PC-3 (cell line): ENCODE measurements around the gene VPS13C. TPM values are rescaled to one million over a fixed set of nuclear protein-coding genes. Genes with fewer than 3 reads are reported as not detected.

Source experiments
- ATAC-seq: fragments of 200-7000 bp; cut with Tn5 transposase; 2 replicates; pipeline ENCODE4 v1.9.1; 2020; ENCODE audit warnings: mild to moderate bottlenecking, moderate library complexity
- BruUV-seq: library from RNA; stranded (reverse); fragments of 400-500 nt; replicated peaks from 2 replicates; lab custom pipeline; 2021; lab: Mats Ljungman, UMichigan
- CTCF ChIA-PET: fragments of 300-600 bp; sonication (Branson Sonifier 250); formaldehyde crosslinking; loops from one replicate; lab custom pipeline; 2022; ENCODE audit warnings: antibody characterized with exemption; lab: Charles Lee
- POLR2A ChIA-PET: fragments of 300-600 bp; sonication (Branson Sonifier 250); formaldehyde crosslinking; loops from one replicate; lab custom pipeline; 2022; ENCODE audit warnings: antibody characterized with exemption; ENCODE audit not compliant: unreplicated experiment; lab: Charles Lee
- DNase-seq: peaks from one replicate; pipeline ENCODE4 v3.0.0-alpha.2; 2015
- H2AFZ ChIP-seq: fragments of 300-600 bp; sonication (generic); 2 replicates; pipeline ENCODE4 v1.6.0; 2016; ENCODE audit warnings: antibody characterized with exemption, low read length
- H3F3A ChIP-seq: fragments of 300-600 bp; sonication (generic); one replicate; pipeline ENCODE4 v1.6.0; 2017; ENCODE audit warnings: antibody characterized with exemption, low read length, control low read depth, mild to moderate bottlenecking; ENCODE audit not compliant: unreplicated experiment
- H3K27ac ChIP-seq: fragments of 300-600 bp; sonication (generic); 2 replicates; pipeline ENCODE4 v1.5.1; 2016; ENCODE audit warnings: mild to moderate bottlenecking, low read length
- H3K27me3 ChIP-seq: fragments of 300-600 bp; sonication (generic); 2 replicates; pipeline ENCODE4 v1.6.1; 2016; ENCODE audit warnings: low read length, mixed read lengths
- H3K36me3 ChIP-seq: fragments of 300-600 bp; sonication (generic); 2 replicates; pipeline ENCODE4 v1.6.1; 2016; ENCODE audit warnings: low read depth, mixed run types, low read length, mixed read lengths
- H3K4me1 ChIP-seq: fragments of 300-600 bp; sonication (generic); 2 replicates; pipeline ENCODE4 v1.5.1; 2016; ENCODE audit warnings: low read length; ENCODE audit not compliant: insufficient read depth
- H3K4me2 ChIP-seq: fragments of 300-600 bp; sonication (generic); 2 replicates; pipeline ENCODE4 v1.6.0; 2016; ENCODE audit warnings: low read length
- H3K4me3 ChIP-seq: fragments of 300-600 bp; sonication (generic); 2 replicates; pipeline ENCODE4 v1.5.1; 2016; ENCODE audit warnings: mild to moderate bottlenecking, low read length, mixed read lengths
- H3K79me2 ChIP-seq: fragments of 300-600 bp; sonication (generic); 2 replicates; pipeline ENCODE4 v1.6.1; 2017; ENCODE audit warnings: low read length, mixed read lengths
- H3K9ac ChIP-seq: fragments of 300-600 bp; sonication (generic); 2 replicates; pipeline ENCODE4 v1.6.0; 2016; ENCODE audit warnings: mild to moderate bottlenecking, low read length
- H3K9me2 ChIP-seq: fragments of 300-600 bp; sonication (generic); replicated peaks from 2 replicates; pipeline ENCODE4 v1.6.1; 2016; ENCODE audit warnings: mixed run types, low read length, mixed read lengths
- H3K9me3 ChIP-seq: fragments of 300-600 bp; sonication (generic); 2 replicates; pipeline ENCODE4 v1.6.1; 2016; ENCODE audit warnings: low read length, mixed read lengths
- H4K20me1 ChIP-seq: fragments of 300-600 bp; sonication (generic); 2 replicates; pipeline ENCODE4 v1.6.1; 2016; ENCODE audit warnings: low read length, mixed read lengths
- EZH2 ChIP-seq: fragments of 300-600 bp; sonication (generic); IDR thresholded peaks from one replicate; pipeline ENCODE4 v1.6.1; 2017; ENCODE audit warnings: antibody characterized with exemption, mild to moderate bottlenecking, low read length; ENCODE audit not compliant: unreplicated experiment
- EZH2phosphoT487 ChIP-seq: fragments of 300-600 bp; sonication (generic); IDR thresholded peaks from 2 replicates; pipeline ENCODE4 v1.6.1; 2018; ENCODE audit warnings: mild to moderate bottlenecking, antibody characterized with exemption, low read length, borderline replicate concordance
- intact Hi-C: fragments of 100-400 bp; cut with micrococcal nuclease; formaldehyde crosslinking; loops from 2 replicates; pipeline ENCODE4 v1.9.0; 2023
- total RNA-seq: library from RNA; depleted of rRNA; stranded (reverse); fragments of >200 nt; gene quantifications from 2 replicates; pipeline ENCODE4 v1.2.3, GENCODE V29; 2014
- TF ChIP-seq, protein P1 (sequence below): fragments of 300-600 bp; sonication (generic); conservative IDR thresholded peaks from 2 replicates; pipeline ENCODE4 v1.5.1; 2017; ENCODE audit warnings: antibody characterized with exemption, low read depth, mild to moderate bottlenecking, low read length

The VPS13C gene
- total RNA-seq, 1 experiment from 2014 or later: 11.4 TPM

DNA sequence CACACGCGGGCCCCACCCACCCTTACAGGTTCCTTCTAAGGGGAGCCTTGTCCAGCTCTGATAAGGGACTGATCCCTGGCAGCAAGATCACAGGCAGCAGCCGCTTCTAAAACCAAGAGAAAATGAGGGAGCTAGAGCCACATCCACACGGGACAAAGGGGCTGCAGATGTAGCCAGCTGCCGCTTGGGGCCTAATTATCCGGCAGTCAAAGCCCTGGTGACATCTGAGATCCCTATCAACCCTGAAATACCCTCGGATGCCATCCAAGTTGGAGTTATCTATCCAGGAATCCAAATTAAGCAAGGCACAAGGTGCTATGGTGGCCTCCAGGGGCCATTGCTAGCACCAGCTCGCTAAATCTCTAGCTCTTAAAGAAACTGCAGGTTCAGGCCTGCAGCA is 248.3 kb downstream of the VPS13C start:
- Histone ChIP-seq H3K4me1 (no peaks in the 10 kb centered on the region), H3K9ac (no peak overlapping the region), H3K36me3 (no peaks in the 10 kb centered on the region), H3K9me2 (no peaks in the 10 kb centered on the region), H3K27me3 (peaks cover 67% of the 10 kb centered on the region), H2AFZ (no peak overlapping the region), H3K9me3 (no peaks in the 10 kb centered on the region), H3K27ac (no peak overlapping the region), H3K4me3 (no peak overlapping the region), H3K79me2 (no peaks in the 10 kb centered on the region), H3F3A (no peaks in the 10 kb centered on the region), H4K20me1 (no peaks in the 10 kb centered on the region), H3K4me2 (no peak overlapping the region)
- ChIA-PET CTCF (no interaction called here), POLR2A (no interaction called here)
- DNase-seq (no peak), ATAC-seq (no peak)
- intact Hi-C loops: no loop called here
- no TSS peak for BruUV-seq
- TF ChIP-seq EZH2phosphoT487: no peak
- no peak for TF ChIP-seq EZH2
- TF ChIP-seq, protein P1, sequence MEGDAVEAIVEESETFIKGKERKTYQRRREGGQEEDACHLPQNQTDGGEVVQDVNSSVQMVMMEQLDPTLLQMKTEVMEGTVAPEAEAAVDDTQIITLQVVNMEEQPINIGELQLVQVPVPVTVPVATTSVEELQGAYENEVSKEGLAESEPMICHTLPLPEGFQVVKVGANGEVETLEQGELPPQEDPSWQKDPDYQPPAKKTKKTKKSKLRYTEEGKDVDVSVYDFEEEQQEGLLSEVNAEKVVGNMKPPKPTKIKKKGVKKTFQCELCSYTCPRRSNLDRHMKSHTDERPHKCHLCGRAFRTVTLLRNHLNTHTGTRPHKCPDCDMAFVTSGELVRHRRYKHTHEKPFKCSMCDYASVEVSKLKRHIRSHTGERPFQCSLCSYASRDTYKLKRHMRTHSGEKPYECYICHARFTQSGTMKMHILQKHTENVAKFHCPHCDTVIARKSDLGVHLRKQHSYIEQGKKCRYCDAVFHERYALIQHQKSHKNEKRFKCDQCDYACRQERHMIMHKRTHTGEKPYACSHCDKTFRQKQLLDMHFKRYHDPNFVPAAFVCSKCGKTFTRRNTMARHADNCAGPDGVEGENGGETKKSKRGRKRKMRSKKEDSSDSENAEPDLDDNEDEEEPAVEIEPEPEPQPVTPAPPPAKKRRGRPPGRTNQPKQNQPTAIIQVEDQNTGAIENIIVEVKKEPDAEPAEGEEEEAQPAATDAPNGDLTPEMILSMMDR: no peak

- Histone ChIP-seq H3K4me2 (no peak overlapping the region), H4K20me1 (no peaks in the 10 kb centered on the region), H3K36me3 (no peaks in the 10 kb centered on the region), H3K27me3 (peaks cover 78% of the 10 kb centered on the region), H3F3A (no peaks in the 10 kb centered on the region), H3K27ac (no peak overlapping the region), H3K4me1 (no peaks in the 10 kb centered on the region), H3K9me2 (no peaks in the 10 kb centered on the region), H3K79me2 (no peaks in the 10 kb centered on the region), H3K9ac (no peak overlapping the region), H2AFZ (no peak overlapping the region), H3K4me3 (no peak overlapping the region), H3K9me3 (no peaks in the 10 kb centered on the region)
- DNase-seq (no peak), ATAC-seq (no peak)
- intact Hi-C loops: no loop called here
- TF ChIP-seq EZH2: no peak
- TF ChIP-seq, protein P1: no peak
- no peak for TF ChIP-seq EZH2phosphoT487
- ChIA-PET POLR2A (no interaction called here), CTCF (no interaction called here)
- no TSS peak for BruUV-seq
These were observed 251.0 kb downstream of the VPS13C start for GRCh38 chr15:61809216-61809615.

DNA sequence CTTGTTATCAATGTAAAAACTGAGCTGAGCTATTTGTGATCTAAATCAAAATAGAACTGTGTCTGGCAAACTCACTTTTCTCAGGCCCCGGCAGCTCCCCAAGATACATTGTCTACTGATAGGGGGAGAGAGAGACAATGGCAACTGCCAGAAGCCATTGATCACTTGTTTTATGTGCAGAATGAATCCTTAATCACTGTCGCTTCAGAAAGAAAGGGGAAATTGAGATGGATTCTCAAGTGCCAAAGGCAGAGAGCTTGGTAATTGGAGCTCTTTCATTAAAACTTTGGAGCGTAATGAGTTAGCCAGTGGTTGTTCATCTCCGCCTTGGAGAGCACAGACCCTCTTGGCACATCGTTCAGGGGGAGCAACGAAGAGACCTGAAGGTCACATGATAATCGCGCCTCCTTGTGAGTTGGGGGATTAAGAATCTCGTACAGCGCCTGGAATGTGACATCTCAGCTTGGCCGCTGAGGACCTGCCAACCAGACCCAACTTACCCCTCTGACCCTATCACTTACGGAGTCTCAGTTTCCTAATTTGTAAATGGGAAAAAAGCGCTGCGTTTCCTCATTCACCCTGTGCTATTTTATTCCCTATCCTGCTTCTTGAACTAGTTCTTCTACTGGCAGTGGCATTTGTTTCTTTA is 252.8 kb downstream of the VPS13C start:
- CTCF ChIA-PET: no interaction called here
- Histone ChIP-seq H3K9me3 (no peaks in the 10 kb centered on the region), H3K27me3 (peaks cover 70% of the 10 kb centered on the region), H3F3A (no peaks in the 10 kb centered on the region), H3K27ac (no peak overlapping the region), H4K20me1 (no peaks in the 10 kb centered on the region), H3K4me2 (no peak overlapping the region), H3K9me2 (no peaks in the 10 kb centered on the region), H3K4me1 (no peaks in the 10 kb centered on the region), H3K9ac (no peak overlapping the region), H3K79me2 (no peaks in the 10 kb centered on the region), H2AFZ (no peak overlapping the region), H3K36me3 (no peaks in the 10 kb centered on the region), H3K4me3 (no peak overlapping the region)
- intact Hi-C loops: no loop called here
- ATAC-seq (no peak), DNase-seq (no peak)
- POLR2A ChIA-PET: no interaction called here
- TF ChIP-seq EZH2: no peak
- no peak for TF ChIP-seq EZH2phosphoT487
- TF ChIP-seq, protein P1: no peak
- BruUV-seq: no TSS peak
